Activated naive CD8-positive, alpha-beta T cell treated with anti-CD3 and anti-CD28 coated beads, Interleukin-2, amount 50 U/mL, for 24 hours (primary cell): Measurements from ENCODE around the gene SYNE3.

ENCODE experiments used
- ATAC-seq: fragments of 150-1000 bp; cut with Tn5 transposase; one replicate; pipeline ENCODE4 v1.10.0; 2021
- DNase-seq: peaks from one replicate; pipeline ENCODE4 v3.0.0; 2021
- H3K27ac Mint-ChIP-seq: one replicate; pipeline ENCODE4 v1.8.0; 2021; ENCODE audit warnings: mild to moderate bottlenecking, mixed read lengths
- H3K27me3 Mint-ChIP-seq: one replicate; pipeline ENCODE4 v1.8.0; 2021; ENCODE audit warnings: mixed read lengths
- H3K36me3 Mint-ChIP-seq: one replicate; pipeline ENCODE4 v1.8.0; 2021; ENCODE audit warnings: low read depth, mixed read lengths
- H3K4me1 Mint-ChIP-seq: one replicate; pipeline ENCODE4 v1.8.0; 2021; ENCODE audit warnings: mixed read lengths
- H3K4me3 Mint-ChIP-seq: one replicate; pipeline ENCODE4 v1.8.0; 2021; ENCODE audit warnings: mild to moderate bottlenecking, moderate library complexity, mixed read lengths
- H3K9me3 Mint-ChIP-seq: one replicate; pipeline ENCODE4 v1.8.0; 2021; ENCODE audit warnings: mixed read lengths

Gene SYNE3

DNA sequence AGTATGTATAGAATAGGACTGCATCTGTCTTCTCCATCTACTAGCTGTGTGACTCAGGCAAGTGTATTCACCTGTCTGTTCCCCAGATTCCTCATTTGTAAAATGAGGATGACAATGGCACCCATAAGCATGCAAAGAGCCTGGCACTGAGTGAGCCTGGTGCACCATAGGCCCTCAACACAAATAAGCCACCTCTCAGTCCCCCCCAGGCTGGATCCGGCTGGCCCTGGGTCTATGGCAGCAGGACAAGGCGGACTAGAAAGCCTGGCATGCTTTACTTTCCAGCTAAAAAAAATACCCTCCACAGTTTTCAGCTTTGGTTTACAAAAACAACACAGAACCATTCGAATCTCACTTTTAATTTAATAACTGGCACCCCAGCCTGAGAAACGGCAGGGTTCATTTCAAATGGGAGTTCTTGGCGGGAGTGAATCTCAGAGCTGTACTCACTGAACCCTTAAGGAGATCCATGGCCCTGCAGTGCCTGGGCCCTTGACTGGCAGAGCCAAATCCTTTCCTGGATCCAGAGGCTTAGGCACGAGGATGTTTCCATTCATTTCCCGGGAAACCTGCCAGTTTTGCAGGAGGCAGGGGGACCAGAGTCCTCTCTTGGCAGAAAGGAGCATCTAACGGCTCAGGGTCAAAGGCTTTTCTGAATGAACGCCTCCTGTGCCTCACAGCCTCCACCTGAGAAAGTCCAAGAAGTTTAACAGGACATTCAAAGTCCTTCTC is 17.7 kb downstream of the SYNE3 start:
- ATAC-seq (no peak), DNase-seq (no peak)
- H3K4me3 Mint-ChIP-seq: no peak overlapping the region
- H3K36me3 Mint-ChIP-seq: peaks cover 23% of the 10 kb centered on the region
- H3K27me3 Mint-ChIP-seq: no peaks in the 10 kb centered on the region
- peak overlapping the region; percentile 83 for H3K27ac Mint-ChIP-seq
- H3K9me3 Mint-ChIP-seq: no peaks in the 10 kb centered on the region
- peaks cover 74% of the 10 kb centered on the region for H3K4me1 Mint-ChIP-seq

GRCh38 chr14:95497561-95498011 is 18.9 kb downstream of the SYNE3 start:
- ATAC-seq: no peak
- peaks cover 21% of the 10 kb centered on the region for H3K36me3 Mint-ChIP-seq
- no peak overlapping the region for H3K27ac Mint-ChIP-seq
- no peaks in the 10 kb centered on the region for H3K9me3 Mint-ChIP-seq
- H3K27me3 Mint-ChIP-seq: no peaks in the 10 kb centered on the region
- no peak overlapping the region for H3K4me3 Mint-ChIP-seq
- H3K4me1 Mint-ChIP-seq: peaks cover 64% of the 10 kb centered on the region
- DNase-seq: no peak

DNA sequence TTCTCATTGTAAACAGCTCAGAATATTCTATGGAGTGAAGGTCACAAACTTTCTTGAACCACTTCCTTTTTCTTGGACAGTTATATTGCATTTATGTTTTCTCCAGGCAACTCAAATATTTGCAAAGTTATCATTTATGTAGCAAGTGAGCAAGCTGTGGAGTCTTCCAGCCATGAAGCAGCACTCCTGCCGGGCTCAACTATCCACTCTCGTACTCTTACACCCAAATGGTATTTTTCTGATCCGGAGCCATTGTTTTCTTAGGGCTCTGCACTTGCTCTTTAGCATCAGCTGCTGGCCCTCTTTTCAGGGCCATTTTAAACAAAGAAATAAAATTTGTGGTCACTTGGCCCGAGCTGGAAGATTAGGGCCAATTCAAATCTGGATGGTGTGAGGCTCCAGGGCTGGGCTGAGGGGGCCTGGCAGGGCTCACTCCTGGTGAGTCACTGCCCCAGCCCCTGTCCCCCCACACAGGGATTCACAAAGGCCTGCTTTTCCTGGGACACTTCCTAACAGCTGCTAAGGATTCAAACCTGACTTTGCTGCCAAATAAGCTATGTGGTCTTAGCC is 19.7 kb downstream of the SYNE3 start:
- no peak overlapping the region for H3K4me3 Mint-ChIP-seq
- no peaks in the 10 kb centered on the region for H3K27me3 Mint-ChIP-seq
- H3K36me3 Mint-ChIP-seq: peaks cover 29% of the 10 kb centered on the region
- H3K27ac Mint-ChIP-seq: peak overlapping the region; percentile 88
- H3K9me3 Mint-ChIP-seq: peaks cover 6% of the 10 kb centered on the region
- ATAC-seq (no peak), DNase-seq (no peak)
- H3K4me1 Mint-ChIP-seq: peaks cover 61% of the 10 kb centered on the region

- Mint-ChIP-seq H3K27ac (peak overlapping the region; percentile 88), H3K9me3 (peaks cover 6% of the 10 kb centered on the region), H3K4me1 (peaks cover 61% of the 10 kb centered on the region), H3K4me3 (no peak overlapping the region), H3K36me3 (peaks cover 26% of the 10 kb centered on the region), H3K27me3 (no peaks in the 10 kb centered on the region)
- DNase-seq (no peak), ATAC-seq (peak; percentile 49)
Measured at GRCh38 chr14:95496111-95496681, 20.3 kb downstream of the SYNE3 start.

DNA sequence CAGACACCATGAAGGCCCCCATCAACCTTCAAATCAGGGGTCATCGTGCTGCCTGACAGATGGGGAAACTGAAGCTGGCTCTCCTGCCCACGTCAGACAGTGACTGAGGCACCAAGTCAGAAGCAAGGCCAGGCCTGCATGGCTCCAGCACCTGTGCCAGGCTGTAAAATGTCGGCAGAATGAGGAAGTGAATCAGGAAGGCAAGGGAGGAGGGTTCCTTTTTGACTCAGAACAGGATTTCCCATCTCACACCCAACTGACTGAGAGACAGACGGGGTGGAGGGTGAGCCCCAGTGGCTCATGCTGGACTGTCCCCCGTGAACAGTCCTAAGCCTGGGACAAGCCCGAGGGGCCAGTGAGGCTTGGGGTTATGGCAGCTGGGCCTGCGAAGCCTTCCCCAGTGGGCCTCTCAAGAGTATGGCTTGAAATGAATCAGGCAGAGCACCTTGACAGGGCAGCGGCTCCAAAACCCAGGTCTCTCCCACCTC is 20.9 kb downstream of the SYNE3 start:
- Mint-ChIP-seq H3K27me3 (no peaks in the 10 kb centered on the region), H3K27ac (peak overlapping the region; percentile 88), H3K4me3 (peak overlapping the region; percentile 37), H3K36me3 (peaks cover 20% of the 10 kb centered on the region), H3K4me1 (peaks cover 59% of the 10 kb centered on the region), H3K9me3 (peaks cover 6% of the 10 kb centered on the region)
- peak; percentile 58 for ATAC-seq
- DNase-seq: no peak

DNA sequence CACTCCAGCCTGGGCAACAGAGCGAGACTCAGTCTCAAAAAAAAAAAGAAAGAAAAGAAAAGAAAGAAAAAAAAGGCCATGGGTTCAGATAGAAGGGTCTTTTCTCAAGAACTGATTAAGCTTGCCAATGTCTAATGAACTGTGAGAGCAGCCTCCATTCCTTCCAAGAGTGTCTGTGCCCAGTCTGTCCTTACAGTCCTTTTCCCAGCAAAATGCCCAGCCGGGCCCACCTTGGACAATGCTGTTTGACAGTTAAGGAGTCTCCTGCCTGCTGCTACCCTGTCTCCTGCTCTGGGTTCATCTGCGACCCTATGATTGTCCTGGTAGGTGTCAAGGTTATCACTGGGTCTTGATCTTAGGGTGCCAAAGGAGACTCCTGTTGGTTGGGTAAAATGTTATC is 21.4 kb downstream of the SYNE3 start:
- Mint-ChIP-seq H3K27me3 (no peaks in the 10 kb centered on the region), H3K36me3 (peaks cover 19% of the 10 kb centered on the region), H3K9me3 (peaks cover 6% of the 10 kb centered on the region), H3K4me3 (peak overlapping the region; percentile 37), H3K27ac (peak overlapping the region; percentile 88), H3K4me1 (peaks cover 58% of the 10 kb centered on the region)
- no peak for ATAC-seq
- no peak for DNase-seq

- peaks cover 6% of the 10 kb centered on the region for H3K9me3 Mint-ChIP-seq
- H3K36me3 Mint-ChIP-seq: peaks cover 19% of the 10 kb centered on the region
- H3K4me1 Mint-ChIP-seq: peaks cover 53% of the 10 kb centered on the region
- ATAC-seq (no peak), DNase-seq (no peak)
- peak overlapping the region; percentile 53 for H3K27ac Mint-ChIP-seq
- no peak overlapping the region for H3K4me3 Mint-ChIP-seq
- no peaks in the 10 kb centered on the region for H3K27me3 Mint-ChIP-seq
Measured at GRCh38 chr14:95494456-95494855, 22.0 kb downstream of the SYNE3 start.

- no peak for ATAC-seq
Measured at GRCh38 chr14:95493976-95494375, 22.5 kb downstream of the SYNE3 start.

GRCh38 chr14:95493503-95493902 is 22.9 kb downstream of the SYNE3 start:
- Mint-ChIP-seq H3K4me3 (no peak overlapping the region), H3K36me3 (peaks cover 17% of the 10 kb centered on the region), H3K9me3 (peaks cover 6% of the 10 kb centered on the region), H3K27ac (no peak overlapping the region), H3K27me3 (no peaks in the 10 kb centered on the region), H3K4me1 (peaks cover 49% of the 10 kb centered on the region)
- ATAC-seq (no peak), DNase-seq (no peak)

More at GRCh38 chr14:95493976-95494375, 22.5 kb downstream of the SYNE3 start:
- H3K27me3 Mint-ChIP-seq: no peaks in the 10 kb centered on the region
- peak overlapping the region; percentile 53 for H3K27ac Mint-ChIP-seq
- no peak overlapping the region for H3K4me3 Mint-ChIP-seq
- H3K4me1 Mint-ChIP-seq: peaks cover 51% of the 10 kb centered on the region
- DNase-seq: no peak
- H3K9me3 Mint-ChIP-seq: peaks cover 6% of the 10 kb centered on the region
- H3K36me3 Mint-ChIP-seq: peaks cover 17% of the 10 kb centered on the region

DNA sequence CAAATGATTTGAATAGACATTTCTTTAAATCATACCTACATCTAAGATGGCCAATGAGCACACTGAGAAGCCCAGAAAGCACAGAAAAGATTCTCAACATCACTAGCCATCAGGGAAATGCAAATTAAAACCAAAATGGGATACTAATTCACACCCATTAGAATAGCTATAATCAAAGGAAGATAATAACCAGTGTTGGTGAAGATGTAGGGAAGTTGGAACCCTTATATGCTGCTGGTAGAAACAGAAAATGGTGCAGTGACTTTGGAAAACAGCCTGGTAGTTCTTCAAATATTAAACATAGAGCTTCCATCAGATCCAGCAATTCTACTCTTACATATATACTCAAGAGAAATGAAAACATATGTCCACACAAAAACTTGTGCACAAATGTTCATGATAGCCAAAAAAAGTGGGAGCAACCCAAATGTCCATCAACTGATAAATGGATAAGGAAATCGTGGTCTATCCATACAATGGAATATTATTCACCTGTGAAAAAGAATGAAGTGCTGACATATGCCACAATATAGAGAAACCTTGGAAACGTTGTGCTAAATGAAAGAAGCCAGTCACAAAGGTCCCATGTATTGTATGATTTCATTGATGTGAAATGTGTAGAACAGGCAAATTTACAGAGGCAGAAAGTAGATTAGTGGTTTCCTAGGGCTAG is 24.4 kb downstream of the SYNE3 start:
- H3K36me3 Mint-ChIP-seq: peaks cover 17% of the 10 kb centered on the region
- no peak overlapping the region for H3K27ac Mint-ChIP-seq
- peaks cover 6% of the 10 kb centered on the region for H3K9me3 Mint-ChIP-seq
- no peak overlapping the region for H3K4me3 Mint-ChIP-seq
- DNase-seq (no peak), ATAC-seq (no peak)
- H3K27me3 Mint-ChIP-seq: no peaks in the 10 kb centered on the region
- peaks cover 50% of the 10 kb centered on the region for H3K4me1 Mint-ChIP-seq

- Mint-ChIP-seq H3K4me1 (peaks cover 44% of the 10 kb centered on the region), H3K4me3 (no peak overlapping the region), H3K9me3 (peaks cover 6% of the 10 kb centered on the region), H3K27me3 (no peaks in the 10 kb centered on the region), H3K27ac (no peak overlapping the region), H3K36me3 (peaks cover 17% of the 10 kb centered on the region)
- no peak for DNase-seq
- no peak for ATAC-seq
Measured at GRCh38 chr14:95490727-95491451, 25.6 kb downstream of the SYNE3 start.

GRCh38 chr14:95490138-95490509 is 26.3 kb downstream of the SYNE3 start:
- H3K4me1 Mint-ChIP-seq: peaks cover 36% of the 10 kb centered on the region
- no peaks in the 10 kb centered on the region for H3K27me3 Mint-ChIP-seq
- peaks cover 13% of the 10 kb centered on the region for H3K36me3 Mint-ChIP-seq
- H3K27ac Mint-ChIP-seq: no peak overlapping the region
- H3K9me3 Mint-ChIP-seq: peaks cover 6% of the 10 kb centered on the region
- no peak for ATAC-seq
- DNase-seq: no peak
- H3K4me3 Mint-ChIP-seq: no peak overlapping the region

GRCh38 chr14:95489214-95490137 is 27.0 kb downstream of the SYNE3 start:
- H3K36me3 Mint-ChIP-seq: peaks cover 12% of the 10 kb centered on the region
- H3K4me1 Mint-ChIP-seq: peaks cover 33% of the 10 kb centered on the region
- no peak overlapping the region for H3K27ac Mint-ChIP-seq
- no peak for ATAC-seq
- H3K9me3 Mint-ChIP-seq: peaks cover 6% of the 10 kb centered on the region
- no peak overlapping the region for H3K4me3 Mint-ChIP-seq
- no peak for DNase-seq
- H3K27me3 Mint-ChIP-seq: no peaks in the 10 kb centered on the region
